Endometrial microvascular endothelial cells (primary cell): ENCODE measurements around the gene TLE5. TPM values are rescaled to one million over a fixed set of nuclear protein-coding genes. Genes with fewer than 3 reads are reported as not detected.

ENCODE experiments used
- in situ Hi-C: cut with HindIII; loops from 2 replicates; pipeline ENCODE4 v1.10.0; 2017; ENCODE audit warnings: low sequenced_read_pairs, low pct_unique_long_range_greater_than_20kb; ENCODE audit errors: inconsistent ontology term
- total RNA-seq: library from RNA; depleted of rRNA; stranded (reverse); fragments of >200 nt; gene quantifications from one replicate; pipeline ENCODE4 v1.2.3, GENCODE V29; 2015; ENCODE audit errors: inconsistent ontology term

Gene TLE5
- total RNA-seq, 1 donor from 2014 or later: 246 TPM

DNA sequence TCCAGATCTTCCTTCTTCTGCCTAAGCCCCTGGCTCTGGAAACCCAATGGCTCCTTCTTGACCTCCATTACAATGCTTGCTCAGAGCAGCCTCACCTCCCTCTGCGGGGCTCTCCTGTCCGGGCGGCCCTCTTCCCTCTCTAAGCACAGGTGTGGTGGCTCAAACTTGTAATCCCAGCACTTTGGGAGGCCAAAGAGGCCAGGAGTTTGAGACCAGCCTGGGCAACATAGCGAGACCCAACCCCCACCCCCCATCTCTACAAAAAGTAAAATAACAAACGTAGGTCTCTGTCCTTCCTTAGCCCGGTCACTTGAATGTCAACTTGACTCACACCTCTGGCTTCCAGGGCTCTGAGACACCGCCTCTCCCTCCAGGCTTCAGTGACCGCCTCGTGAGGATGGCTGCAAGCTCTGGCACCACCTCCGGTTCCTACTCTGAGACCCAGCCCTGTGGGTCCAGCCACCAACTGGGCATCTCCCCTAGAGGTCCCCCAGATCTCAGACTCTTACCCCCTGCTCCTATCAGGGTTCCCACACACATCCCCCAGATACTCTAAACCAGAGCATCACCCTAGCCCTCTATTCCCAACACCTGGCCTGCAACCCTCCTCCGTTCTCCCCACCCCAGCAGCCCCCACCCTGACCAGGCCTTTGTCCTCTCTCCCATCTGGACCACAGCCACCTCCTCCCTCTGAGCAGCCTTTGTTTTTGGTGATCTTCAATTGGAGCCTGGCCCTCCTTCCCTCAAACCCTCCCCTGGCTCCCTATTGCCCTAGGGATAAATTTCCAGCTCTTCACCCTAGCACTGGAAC, 28.5 kb downstream of the TLE5 start:
- in situ Hi-C loops: no loop called here

DNA sequence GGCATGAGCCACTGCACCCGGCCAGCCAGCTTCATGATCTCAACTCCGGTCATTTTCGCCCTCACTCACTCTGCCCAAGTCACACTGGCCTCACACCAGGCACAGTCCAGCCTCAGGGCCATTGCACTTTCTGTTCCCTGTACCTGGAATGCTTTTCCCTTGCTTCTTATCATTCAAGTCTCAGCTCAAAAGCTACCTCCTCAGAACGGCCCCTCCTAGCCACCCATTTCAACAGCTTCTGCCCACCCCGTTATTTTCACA, 30.8 kb downstream of the TLE5 start:
- in situ Hi-C loops: no loop called here

DNA sequence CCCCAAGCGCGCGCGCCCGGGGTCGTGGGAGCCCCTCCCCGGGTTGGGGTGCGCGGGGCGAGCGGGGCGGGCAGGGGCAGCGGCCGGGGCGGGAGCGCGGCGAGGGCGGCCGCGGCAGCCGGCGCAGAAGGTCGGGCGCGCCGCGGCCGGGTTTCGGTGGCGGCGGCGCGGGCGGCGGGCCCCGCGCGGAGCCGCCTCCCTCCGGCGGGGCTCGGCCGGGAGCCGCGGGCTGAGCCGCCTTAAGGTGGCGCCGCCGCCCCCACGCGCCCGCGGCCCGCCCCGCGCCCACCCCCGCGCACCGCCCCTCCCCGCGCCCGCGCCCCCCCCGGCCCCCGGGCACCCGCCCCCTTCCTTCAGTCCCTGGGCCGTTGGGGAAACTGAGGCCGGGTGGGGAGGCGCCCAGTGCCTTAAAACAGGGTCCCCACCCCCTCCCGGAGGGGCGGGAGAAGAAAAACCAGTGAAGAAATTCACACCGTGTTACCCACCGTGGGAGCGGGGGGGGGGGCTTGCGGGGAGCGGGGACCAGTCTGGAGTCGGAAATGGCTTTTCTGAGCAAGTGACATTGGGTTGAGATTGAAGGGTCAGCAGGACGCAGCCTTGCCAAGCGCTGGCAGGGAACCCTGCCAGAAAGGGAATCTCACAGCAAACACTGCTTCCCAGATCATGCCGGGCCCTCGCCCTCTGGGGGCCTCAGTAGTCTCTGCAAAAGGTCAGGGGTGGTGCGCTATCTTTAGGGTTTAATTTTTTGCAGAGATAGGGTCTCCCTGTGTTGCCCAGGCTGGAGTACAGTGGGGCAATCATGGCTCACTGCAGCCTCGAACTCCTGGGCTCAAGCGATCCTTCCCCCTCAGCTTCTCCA, 33.0 kb downstream of the TLE5 start, which contains the start of gene TLE2:
TLE2 (minus strand) TSS at position 216 of the 859 bp plus-strand sequence. CDS start 376 bp downstream, outside the sequence.
- in situ Hi-C loops: no loop called here

DNA sequence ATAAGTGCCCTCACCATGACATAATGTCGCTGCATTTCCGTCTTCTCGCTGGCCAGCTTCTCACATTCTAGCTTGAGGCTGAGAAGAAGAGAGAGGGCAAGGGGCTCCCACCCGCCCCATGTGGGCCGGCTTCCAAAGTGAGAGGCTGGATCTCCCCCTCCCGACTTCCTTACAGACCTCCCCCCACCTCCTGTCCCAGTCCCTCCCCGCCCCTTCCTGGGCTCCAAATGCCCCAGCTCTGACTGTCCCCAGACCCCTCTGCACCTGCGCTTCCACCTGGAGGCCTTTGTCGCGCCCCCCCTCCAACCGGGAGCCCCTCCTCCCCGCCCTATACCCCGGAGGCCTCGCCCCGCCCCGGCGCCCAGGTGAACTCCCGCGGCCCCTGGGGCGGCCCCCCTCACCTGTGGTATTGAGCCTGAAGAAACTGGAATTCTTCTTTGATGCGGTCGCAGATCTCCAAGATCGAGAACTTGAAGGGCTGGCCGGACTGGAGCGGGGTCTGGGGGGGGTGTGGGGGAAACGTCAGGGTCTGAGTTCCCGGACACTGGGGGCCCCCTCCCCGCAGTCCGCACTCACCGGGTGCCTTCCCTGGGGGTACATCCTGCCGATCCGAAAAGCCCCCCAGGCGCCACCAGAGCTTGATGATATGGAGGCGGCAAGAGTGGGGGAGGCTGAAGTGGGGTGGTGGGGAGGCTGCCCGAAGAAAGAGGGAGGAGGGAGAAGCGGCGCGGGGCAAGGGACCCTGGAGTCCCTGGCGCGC, 33.8 kb downstream of the TLE5 start:
- in situ Hi-C loops: no loop called here

GRCh38 chr19:3027981-3028304, 34.4 kb downstream of the TLE5 start:
- in situ Hi-C loops: no loop called here

GRCh38 chr19:3027292-3027691, 35.0 kb downstream of the TLE5 start:
- in situ Hi-C loops: no loop called here

DNA sequence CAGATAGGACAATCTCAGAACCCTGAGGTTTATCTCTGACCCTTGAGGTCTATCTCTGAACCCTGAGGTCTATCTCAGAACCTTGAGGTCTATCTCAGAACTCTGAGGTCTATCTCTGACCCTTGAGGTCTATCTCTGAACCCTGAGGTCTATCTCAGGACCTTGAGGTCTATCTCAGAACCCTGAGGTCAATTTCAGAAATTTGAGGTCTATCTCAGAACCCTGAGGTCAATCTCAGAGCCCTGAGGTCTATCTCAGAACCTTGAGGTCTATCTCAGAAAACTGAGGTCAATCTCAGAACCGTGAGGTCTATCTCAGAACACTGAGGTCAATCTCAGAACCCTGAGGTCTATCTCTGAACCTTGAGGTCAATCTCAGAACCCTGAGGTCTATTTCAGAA, 35.5 kb downstream of the TLE5 start:
- in situ Hi-C loops: no loop called here

DNA sequence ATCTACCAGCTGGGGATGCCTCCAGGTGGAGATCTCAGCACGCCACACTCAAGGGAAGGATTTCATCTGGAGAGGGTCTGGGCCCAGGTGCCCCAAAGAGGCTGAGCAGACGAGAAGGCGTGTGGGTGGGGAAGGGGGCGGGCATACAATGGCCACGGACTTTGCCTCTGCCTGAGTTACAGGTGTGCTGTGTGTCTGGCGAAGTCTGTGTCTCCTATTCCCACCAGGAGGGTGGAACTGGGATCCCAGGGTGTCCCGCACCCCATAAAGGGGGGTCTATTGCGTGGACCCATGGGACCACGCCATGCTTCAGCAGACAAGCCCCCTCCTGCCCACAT, 36.8 kb downstream of the TLE5 start:
- in situ Hi-C loops: no loop called here

- in situ Hi-C loops: no loop called here
Observed at GRCh38 chr19:3024870-3025548, 37.3 kb downstream of the TLE5 start.

DNA sequence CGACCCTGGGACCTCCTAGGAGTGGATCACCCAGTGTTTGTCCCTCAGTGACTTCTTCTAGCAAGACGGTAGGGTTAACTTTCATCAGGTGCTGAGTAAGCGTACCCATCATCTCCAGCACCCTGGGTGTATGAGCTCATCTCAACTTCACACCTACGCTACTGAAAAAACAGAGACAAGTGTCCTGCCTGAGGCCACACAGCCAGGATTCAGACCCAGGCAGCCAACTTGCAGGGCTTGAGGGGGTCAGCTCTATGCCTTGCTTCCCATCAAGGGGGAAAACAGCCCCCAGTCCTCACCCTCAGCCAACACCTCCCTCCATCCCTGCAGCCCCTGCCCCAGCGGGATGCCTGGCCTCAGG, 37.8 kb downstream of the TLE5 start:
- in situ Hi-C loops: no loop called here

GRCh38 chr19:3020321-3020960, 41.9 kb downstream of the TLE5 start:
- in situ Hi-C loops: no loop called here

DNA sequence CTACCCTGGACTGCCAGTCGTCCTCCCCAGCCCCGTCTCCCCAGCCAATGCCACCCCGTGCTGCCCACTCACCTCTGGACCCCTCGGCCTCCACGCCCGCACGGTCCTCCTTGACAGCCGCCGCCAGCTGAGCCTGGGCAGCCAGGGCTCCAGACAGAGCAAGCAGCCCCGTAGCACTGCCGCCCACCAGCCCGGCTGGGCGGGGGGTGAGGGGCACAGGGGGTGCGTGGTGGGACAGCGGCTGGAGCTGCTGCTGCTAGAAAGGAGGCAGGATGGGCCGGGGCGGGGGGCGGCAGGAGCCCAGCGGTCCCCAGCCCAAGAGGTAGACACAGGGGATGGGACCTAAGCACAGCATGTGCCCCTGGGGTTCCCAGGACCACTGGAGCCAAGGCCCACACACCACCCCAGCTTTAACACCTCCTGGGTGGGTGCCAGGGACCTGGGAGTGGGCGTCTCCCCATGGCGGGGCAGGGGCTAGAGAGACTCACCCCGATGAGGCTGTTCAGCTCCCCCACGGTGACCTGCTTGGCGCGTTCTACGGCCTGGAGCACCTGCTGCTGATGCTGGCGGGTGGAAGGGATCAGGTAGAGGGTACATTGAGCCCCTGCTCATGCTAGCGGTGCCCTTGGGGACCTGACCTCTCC, 43.0 kb downstream of the TLE5 start:
- in situ Hi-C loops: no loop called here

DNA sequence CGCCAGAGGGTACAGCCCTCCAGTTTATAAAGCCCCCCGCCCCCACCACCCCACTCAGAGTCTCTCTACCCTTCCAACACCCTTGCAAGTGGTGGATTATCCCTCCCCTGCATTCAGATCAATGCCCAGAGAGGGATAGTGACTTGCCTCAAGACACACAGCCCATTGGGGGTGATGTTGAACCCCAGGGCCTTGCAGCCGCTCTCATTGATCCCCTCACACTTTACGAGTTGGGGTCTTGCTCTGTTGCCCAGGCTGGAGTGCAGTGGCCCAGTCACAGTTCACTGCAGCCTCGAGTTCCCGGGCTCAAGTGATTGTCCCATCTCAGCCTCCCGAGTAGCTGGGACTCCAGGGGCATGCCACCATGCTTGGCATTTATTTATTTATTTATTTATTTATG, 44.4 kb downstream of the TLE5 start:
- in situ Hi-C loops: no loop called here

DNA sequence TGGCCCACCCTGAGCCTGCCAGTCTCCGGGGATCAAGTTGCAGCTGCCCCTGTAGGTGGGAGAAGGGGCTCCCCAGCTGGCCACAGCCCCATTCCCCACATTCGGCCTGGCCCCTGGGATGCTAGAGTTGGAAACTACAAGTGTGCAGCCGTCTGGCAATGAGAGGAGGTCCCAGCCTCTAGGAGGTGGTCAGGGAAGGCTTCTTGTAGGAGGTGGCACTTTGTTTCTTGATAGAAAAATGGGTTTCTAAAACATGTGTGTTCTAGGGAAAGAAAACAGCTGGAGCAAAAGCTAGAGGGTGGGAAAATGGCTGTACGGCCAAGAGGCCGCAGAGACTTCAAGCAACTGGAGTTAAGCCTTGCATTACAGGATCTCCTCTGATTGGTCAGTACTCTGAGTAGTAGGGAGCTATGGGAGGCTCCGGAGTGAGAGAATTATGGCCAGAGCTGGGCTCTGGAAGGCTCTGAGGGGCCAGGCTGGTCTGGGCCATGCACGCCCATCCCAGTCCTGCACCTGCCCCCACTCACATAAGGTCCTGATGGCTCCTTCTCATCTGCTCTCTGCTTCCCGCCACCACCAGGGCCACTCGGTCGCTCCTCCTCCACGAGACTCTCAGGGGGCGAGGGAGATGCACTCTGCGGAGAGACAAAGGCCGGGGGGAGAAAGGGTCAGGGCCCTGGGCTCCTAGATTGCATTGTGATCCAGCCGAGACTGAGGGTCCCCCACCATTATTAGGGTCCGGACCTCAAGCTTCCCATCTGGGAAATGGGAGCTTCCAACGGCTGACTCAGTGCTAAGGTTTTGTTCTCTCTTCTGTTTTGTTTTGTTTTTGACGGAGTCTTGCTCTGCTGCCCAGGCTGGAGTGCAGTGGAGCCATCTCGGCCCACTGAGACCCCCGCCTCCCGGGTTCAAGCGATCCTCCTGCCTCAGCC, 46.9 kb downstream of the TLE5 start:
- in situ Hi-C loops: no loop called here

DNA sequence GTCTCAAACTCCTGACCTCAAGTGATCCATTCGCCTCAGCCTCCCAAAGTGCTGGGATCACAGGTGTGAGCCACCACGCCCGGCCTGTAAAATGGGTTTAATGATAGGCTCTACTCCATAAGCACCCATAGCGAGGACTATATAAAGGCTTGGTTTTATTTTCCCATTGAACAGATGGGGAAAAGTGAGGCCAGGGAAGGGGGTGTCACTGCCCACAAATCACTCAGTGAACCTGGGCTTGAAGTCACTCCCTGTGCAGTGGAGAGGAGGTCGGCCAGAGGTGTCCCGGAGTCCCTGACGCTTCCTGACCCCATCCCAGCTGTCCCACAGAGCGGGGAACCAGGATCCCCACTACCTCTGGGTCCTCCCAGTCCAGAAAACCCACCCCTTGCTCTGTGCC, 48.2 kb downstream of the TLE5 start:
- in situ Hi-C loops: no loop called here

DNA sequence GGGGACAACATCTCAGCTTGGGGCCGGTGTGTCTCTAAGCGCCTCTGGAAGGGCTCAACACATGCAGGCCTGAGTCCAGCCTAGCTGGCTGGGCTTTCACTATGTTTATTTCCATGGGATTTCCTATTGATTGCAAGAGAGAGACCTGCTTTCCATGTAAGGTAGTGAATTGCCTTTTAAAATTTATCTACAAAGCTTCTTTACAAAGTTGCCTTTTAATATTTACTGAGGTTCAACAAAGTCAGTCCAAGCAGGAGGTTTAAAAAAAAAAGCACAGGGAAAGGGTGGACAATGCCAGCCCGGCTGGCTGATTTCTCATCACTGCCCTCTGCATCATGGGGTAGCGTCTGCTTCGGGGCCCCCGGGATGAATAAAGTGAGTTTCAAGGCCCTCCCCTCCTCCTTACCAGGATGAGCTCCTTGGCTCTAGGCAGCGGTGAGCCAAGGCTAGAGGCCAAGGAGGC, 49.0 kb downstream of the TLE5 start:
- in situ Hi-C loops: no loop called here

- in situ Hi-C loops: no loop called here
Observed at GRCh38 chr19:3012621-3013262, 49.6 kb downstream of the TLE5 start.
